RKO (cell line): ENCODE data around the gene RNF103.
"Not testable (repeated sequence)": the region's sequence is repeated elsewhere in the genome, so short reads cannot be mapped to it uniquely, and the experiment has no call there.

Experiments used
- DNase-seq: peaks from one replicate; pipeline ENCODE4 v3.0.0-alpha.2; 2016; ENCODE audit warnings: low spot score

Gene RNF103, protein sequence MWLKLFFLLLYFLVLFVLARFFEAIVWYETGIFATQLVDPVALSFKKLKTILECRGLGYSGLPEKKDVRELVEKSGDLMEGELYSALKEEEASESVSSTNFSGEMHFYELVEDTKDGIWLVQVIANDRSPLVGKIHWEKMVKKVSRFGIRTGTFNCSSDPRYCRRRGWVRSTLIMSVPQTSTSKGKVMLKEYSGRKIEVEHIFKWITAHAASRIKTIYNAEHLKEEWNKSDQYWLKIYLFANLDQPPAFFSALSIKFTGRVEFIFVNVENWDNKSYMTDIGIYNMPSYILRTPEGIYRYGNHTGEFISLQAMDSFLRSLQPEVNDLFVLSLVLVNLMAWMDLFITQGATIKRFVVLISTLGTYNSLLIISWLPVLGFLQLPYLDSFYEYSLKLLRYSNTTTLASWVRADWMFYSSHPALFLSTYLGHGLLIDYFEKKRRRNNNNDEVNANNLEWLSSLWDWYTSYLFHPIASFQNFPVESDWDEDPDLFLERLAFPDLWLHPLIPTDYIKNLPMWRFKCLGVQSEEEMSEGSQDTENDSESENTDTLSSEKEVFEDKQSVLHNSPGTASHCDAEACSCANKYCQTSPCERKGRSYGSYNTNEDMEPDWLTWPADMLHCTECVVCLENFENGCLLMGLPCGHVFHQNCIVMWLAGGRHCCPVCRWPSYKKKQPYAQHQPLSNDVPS

DNA sequence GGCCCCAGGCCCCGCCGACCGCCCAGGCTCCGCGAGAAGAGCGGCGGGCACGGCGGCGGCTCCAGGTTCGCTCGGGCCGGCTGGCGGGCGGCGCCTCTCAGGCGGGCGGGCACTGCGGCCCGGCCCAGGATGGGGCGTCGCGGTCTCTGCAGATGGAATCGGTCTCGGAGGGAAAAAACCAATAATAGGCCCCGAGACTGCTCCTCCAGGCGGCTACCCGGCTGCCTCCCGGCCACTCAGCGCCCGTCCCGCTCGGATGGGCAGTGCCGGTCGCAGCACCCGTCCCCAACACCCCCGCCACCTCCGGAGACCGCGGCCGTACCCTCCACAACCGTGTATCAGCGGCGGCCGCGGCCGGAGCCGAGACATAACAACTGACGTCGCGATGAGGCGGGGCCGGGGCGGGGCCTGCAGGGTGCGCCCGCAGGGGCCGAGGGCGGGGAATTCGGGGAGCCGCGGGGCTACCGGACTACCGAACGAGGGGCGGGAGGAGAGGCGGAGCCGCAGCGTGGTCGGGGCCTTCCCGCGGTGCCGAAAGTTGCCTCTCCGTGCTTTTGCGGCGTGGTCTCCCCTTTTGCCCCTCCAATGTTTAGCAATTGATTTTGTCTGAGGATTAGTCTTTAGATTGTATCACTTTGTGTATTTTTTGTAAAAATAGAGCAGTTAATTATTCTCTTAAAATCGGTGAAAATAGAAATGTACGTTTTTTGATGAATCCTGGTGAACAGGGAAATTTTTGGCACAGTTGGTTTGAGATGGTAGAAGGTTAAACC lies at the start of gene RNF103:
Gene RNF103 (minus strand): TSS at position 372 of the 773 bp plus-strand sequence. CDS start 979 bp downstream, outside the sequence.
- peak; percentile 92 for DNase-seq

DNA sequence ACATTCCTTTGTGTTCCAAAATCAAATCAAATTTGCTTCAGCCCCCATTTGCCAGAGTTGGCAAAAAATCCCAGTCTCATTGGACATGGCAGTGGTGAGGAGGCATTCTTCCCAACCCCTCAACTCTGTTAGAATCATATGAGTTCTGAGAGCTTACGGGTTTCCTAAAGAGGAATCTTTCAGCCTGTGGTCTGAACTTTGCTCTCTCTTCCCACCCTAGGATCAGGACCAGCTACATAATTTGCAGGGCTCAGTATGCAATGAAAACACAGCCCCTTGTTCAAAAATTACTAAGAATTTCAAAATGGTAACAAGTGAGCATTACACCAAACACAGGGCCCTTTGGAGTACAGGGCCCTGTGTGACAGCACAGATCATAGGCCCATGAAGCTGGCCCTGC lies 49.3 kb upstream of the RNF103 start:
- DNase-seq, result no peak

DNA sequence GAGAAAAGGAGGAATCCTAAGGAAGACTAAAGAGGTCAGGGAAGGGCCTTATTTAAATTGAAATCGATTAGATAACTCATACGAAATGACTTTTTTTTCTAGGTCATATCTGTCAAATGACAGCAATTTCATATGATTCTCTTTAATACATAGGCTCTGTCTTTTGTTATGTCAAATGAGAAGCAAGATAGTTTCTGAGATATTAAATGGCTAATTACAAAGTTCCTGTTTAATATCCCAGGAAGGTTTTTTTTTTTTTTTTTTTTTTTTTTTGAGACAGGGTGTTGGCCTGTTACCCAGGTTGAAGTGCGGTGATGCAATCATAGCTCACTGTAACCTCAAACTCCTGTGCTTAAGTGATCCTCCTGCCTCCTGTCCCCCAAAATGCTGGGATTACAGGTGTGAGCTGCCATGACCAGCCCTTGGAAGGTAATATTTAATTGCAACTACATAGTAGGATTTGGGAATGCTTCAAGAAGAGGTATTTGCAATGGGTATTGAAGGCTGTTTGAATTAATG lies 48.4 kb upstream of the RNF103 start:
- no peak for DNase-seq

DNA sequence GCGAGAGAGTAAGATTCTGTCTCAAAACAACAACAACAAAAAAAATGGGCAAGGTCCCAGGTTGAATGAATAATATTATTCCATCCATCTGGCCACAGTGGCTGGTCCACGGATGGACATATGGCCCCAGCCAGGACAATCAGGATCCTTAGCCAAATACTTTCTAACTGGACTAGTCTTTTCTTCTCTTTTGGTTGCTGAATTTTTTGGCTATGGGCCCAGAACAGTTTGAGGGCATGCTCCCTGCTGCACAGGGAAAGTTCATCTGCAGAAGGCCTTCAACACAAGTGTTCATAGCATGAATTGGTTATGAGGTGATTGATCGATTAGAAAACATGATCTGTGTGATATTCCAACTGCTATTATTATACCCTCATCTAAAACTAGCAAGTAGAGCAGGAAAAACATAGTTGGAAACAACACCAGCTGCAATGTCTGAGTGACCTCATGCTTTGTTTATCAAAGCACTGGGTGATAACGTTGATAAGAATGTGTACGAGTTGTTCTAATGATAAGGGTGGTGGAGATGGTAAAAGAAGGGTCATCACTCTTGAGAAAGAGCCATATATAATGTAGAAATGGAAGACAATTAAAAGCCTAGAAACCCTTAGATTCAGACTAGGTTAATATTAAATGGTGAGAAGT lies 47.8 kb upstream of the RNF103 start:
- DNase-seq, result no peak

DNA sequence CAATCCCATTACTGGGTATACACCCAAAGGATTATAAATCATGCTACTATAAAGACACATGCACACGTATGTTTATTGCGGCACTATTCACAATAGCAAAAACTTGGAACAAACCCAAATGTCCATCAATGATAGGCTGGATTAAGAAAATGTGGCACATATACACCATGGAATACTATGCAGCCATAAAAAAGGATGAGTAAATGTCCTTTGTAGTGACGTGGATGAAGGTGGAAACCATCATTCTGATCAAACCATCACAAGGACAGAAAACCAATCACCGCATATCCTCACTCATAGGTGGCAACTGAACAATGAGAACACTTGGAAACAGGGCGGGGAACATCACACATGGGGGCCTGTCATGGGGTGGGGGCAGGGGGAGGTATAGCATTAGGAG lies 45.7 kb upstream of the RNF103 start:
- DNase-seq, result not testable (repeated sequence)

DNA sequence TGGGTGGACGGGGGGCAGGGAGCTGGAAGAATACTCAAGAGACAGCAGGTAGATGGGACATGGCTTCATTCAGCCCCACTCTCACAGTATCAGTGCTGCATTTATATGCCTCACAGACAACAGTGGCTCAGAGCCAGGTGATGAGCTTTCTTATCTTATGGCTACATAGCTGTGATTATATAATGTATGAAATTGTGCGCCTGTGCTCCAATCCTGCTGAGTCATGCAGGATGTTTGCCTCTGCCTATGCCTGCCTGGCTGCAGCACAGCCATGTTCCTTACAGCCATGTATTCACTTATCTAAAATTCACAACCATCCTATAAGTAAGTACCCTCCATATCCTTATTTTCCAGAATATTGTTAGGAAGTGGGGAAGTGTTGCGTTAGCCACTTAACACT lies 37.7 kb upstream of the RNF103 start:
- DNase-seq, result peak; percentile 14

DNA sequence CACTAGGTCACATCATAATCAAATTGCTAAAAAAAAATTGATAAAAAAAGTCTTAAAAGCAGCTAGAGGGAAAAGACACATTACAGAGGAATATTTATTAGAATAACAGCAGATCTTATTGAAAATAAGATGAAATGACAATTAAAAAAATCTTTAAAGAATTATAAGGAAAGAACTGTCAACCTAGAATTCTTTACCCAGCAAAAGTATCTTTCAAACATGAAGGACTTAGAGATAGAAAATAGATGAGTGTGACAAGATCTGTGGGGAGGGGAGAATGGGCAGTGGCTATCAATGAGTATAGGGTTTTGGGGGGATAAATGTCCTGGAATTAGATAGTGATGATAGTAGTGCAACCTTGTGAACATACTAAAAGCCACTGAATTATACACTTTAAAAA lies 26.5 kb upstream of the RNF103 start:
- no peak for DNase-seq

DNA sequence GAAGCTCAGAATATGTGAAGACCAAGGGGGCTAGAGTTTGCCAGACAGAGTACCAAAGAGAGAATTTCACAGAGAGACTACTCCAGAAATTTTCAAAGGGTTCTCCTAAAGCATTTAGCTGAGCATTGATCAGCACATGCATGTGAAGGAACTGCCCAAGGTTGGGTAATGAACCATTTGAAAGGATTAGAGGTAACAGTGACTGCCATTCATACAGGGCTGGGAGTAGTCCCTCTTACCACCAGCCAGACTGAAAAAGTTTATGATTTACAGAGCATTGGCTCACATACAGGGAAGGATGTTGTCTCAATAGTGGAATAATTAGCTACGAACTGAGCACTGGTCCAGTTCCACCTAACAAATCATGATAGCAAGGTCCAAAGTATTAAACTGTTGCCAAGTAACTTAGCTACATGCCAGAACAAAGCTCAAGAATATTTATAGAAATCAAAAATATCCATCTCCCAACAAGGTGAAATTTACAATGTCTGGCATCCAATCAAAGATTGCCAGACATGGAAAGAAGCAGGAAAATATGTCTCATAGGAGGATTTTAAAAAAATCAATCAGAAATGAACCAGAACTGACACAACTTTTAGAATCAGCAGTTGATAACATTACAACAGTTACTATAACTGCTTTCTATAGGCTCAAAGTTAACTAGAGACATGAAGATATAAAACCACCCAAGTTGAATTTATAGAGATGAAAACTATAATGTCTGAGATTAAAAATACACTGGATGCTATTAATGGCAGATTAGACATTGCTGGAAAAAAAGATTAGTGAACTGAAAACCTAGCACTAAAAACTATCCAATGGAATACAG lies 25.7 kb upstream of the RNF103 start:
- DNase-seq, result no peak

DNA sequence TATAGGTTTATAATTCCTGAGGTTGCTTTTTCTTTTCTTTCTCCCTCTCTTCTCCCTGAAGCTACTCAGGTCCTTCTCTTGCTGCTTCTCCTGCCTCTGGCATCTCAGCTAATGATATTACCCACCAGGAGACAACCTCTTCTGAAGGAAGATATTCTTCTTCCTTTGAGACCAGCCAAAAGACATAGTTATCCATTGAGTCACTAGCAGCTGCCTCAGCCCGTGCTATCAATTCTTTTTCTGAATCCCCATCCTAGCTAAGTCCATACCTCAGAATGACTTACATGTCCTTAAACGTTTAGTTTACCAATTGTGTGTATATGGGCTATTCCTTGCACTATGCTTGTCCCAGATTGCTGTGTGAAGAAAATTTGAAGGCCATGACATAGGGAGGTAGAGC lies 25.0 kb upstream of the RNF103 start:
- DNase-seq, result no peak

DNA sequence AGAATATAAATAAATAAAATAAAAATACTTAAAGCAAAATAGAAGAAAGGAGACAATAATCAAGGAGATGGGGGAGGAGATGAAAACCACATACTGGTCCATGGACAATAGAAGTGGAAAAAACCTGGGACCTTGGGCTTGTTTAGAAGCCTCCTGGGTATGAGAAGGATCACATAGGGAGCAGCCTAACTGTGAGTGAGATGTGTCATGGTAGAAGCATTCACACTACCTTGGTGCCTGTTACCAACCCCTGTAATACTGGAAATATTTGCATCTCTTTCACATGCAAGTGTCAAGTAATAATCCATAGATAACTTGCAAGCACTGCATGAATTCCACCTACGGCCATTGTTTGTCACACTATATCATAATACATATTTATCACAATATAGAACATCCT lies 23.2 kb upstream of the RNF103 start:
- DNase-seq, result no peak

DNA sequence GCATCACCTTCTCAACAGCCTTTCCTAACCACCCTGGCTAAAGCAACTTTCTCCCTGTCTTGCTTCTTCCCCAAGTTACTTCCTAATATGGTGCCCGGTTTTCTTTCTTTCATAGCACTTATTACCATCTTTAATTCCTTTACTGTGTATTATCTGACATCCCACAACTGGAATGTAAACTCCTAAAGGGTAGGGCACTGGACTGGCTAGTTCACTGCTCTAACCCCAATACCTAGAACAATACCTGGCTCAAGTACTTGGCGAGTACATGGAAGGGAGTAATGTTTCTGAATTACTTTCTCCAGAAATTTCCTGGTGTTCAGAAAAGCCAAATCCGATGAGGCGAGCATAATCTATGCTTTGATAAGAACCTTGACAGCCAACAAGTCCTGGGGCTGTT lies 22.7 kb upstream of the RNF103 start:
- no peak for DNase-seq

DNA sequence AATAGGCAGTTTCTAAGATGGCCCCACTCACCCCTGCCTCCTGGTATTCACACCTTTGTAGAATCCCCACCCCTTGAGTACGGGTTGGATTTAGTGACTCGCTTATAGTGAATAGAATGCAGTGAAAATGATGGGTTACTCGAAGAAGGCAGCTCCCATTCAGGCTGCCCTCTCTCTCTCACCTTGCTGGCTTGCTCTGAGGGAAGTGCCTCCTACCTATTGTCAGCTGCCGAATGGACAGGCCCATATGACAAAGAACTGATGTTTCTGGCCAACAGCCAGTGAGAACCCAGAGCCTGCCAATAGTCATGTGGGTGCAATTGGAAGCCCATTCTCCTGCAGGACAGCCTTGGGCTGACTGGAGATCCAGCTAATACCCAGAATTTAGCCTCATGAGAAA lies 22.1 kb upstream of the RNF103 start:
- DNase-seq, result no peak

DNA sequence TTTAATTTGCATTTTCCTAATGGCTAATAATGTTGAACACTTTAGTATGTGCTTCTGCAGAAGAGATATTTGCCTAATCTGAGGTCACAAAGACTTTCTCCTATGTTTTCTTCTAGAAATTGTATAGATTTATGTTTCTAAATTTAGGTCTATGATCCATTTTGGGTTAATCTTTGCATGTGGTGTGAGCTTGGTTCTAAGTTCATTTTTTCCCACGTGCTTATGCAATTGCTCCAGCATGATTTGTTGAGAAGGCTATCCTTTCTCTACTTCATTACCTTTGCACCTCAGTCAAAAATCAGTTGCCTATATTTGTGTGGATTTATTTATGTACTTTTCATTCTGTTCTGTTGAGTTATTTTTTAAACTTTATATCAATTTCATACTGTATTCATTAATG lies 15.0 kb upstream of the RNF103 start:
- no peak for DNase-seq

DNA sequence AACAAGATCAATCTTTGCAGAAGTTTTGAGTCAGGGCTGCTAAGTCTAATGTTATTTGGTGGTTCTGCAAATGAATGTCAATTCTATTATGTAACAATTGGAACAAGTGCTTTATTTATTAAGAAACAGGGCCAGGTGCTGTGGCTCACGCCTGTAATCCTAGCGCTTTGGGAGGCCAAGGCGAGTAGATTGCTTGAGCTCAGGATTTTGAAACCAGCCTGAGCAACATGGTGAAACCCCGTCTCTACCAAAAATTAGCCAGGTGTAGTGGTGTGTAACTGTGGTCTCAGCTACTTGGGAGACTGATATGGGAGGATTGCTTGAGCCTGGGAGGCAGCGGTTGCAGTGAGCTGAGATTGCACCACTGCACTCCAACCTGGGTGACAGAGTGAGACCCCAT lies 13.2 kb upstream of the RNF103 start:
- DNase-seq, result no peak

DNA sequence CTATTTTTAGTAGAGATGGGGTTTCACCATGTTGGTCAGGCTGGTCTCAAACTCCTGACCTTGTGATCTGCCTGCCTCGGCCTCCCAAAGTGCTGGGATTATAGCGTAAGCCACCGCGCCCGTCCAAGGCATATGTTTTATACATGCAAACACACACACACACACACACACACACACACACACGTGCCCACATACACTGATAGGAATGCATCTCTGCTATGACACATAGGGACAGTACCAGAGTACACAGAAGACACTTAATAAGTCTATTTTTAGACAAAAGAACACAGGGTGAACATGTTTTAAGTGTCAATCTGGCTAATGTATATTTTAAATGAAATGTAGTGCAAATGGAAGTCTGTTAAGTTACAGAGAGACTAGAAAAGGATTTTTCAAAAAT lies 10.7 kb upstream of the RNF103 start:
- no peak for DNase-seq

DNA sequence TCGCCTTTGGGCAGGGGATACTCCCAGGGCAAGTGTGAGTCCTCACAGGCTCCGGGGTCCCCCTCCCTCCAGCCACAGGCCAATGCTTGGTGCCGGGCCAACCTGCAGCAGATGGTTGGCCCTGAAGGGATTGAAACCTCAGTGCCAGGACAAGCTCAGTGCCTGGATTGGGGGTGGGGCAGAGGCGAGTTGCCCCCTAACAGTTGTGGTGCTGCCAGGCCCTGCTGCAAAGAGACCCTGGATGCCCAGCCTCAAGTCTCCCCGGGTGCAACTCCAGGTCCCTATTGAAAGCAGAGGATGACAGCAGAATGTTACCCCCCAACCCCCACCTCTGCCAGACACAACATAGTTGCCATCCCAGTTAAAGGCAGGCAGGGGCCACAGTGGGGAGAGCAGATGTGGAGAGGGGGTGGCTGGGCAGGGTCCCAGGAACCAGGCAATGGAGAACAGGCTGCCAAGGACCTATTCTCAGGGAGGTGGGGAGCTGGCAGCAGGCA lies 9.5 kb upstream of the RNF103 start:
- no peak for DNase-seq

DNA sequence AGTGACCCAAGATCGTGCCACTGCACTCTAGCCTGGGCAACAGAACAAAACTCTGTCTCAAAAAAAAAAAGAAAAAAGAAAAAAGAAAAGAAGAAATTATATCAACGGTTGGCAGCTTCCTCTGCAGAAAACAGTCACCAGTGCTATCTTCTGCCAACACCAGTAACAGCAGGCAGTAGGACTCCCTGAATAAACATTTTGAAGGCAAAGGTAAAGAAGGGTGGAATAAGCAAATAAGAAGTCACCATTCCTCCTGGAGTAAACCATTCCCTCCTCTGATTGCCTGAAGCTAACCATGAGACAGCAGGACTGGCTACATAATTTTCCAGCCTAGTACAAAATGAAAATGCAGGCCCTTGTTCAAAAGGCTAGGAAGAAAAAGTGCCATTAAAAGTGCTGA lies 9.0 kb upstream of the RNF103 start:
- no peak for DNase-seq

DNA sequence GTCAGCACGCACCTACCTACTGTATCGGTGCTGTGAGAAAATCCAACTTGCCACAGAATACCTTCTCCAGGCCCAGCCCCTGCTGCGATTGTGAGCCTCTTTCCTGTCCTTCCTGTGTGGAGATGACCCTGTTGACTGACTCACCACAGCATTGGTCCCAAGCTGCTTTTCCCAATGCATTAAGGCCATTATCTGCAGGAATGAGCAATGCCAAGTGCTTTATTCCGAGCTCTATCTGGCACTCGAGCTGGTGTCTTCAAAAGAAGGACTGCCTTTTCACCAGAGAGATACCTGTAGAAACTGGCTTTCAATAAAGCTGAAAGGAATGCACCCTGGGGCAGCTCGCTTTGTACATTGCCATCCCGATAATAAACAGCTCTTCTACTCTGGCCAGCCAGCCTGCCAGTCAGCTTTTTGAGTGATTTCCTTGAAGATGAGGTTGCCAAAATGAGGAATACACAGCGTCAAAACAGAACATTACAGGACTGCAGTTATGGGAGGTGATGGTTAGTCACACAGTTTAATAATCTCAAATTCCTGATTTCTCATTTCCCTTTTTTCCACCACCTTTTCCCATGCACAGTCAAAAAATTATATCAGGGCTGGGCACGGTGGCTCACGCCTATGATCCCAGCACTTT lies 8.3 kb upstream of the RNF103 start:
- DNase-seq, result peak; percentile 4

DNA sequence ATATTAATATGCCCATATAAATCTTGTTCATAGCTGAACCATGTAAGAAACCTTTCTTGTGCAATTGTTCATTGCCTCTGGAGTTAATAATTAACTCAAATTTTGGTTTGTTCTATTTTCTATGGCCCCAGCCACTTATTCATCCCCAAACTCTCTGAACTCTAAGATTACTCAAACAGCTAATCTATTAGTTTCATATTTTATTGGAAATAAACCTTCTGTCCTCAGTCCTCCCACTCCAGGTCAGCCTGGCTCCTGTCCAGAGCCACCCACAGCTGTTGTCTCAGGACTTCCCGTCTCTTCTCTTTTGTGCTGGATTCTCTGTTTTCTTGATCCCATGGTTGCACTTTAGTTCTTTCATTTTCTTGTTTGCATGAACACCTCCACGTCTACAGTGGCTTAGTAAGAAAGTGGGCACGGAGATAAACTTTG lies 4.4 kb upstream of the RNF103 start:
- DNase-seq, result no peak

DNA sequence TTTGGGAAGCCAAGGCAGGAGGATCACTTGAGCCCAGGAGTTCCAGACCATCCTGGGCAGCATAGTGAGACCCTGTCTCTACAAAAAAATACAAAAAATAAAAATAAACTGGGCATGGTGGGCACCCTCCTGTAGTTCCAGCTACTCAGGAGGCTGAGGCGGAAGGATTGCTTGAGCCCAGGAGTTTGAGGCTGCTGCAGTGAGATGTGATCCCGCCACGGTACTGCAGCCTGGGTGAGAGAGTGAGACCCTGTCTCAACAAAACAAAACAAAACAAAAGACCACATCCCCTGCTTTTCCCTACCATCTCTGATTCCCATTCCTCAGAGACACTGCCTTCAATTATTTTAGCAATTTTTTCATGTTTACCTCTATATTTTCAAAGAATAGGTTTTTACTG lies 3.9 kb upstream of the RNF103 start:
- DNase-seq, result no peak

DNA sequence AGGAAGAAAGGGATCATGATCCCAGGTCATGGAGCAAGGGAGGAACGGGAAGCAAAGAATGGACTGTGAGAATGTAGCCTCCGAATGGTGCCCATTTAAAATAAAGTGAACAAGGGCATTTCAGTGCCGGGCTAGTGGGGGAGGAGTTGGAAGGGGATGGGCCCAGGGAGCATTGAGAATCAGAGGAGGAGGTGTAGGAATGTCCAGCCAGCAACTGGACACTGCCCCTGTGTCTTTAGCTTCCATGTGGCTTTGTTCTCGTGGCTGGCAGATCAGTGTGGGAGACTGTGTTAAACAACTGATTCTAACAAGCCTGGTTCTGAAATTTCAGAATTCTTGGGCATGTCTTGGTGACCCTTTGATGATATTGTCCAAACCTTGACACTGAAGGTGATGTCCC lies 1.4 kb upstream of the RNF103 start:
- DNase-seq, result no peak
